HG03432 (cell line): ENCODE data around the gene TAAR9.

Experiments
- ATAC-seq: cut with Tn5 transposase; IDR thresholded peaks from one replicate; pipeline ENCODE4 v1.9.1; 2021; ENCODE audit warnings: mild to moderate bottlenecking, moderate library complexity; ENCODE audit not compliant: unreplicated experiment

The TAAR9 gene

GRCh38 chr6:132584698-132585097 is 46.6 kb downstream of the TAAR9 start:
- no peak for ATAC-seq

GRCh38 chr6:132587424-132587823 is 49.3 kb downstream of the TAAR9 start:
- no peak for ATAC-seq
